Pericardium fibroblast (primary cell): Measurements from ENCODE around the gene ZNF416. TPM values are rescaled to one million over a fixed set of nuclear protein-coding genes. Genes with fewer than 3 reads are reported as not detected.

Experiments used
- total RNA-seq: library from RNA; depleted of rRNA; stranded (reverse); fragments of >200 nt; gene quantifications from 2 replicates; pipeline ENCODE4 v1.2.3, GENCODE V29; 2015

The ZNF416 gene
- total RNA-seq = 5.5 and 6.6 TPM in 2 replicates

DNA sequence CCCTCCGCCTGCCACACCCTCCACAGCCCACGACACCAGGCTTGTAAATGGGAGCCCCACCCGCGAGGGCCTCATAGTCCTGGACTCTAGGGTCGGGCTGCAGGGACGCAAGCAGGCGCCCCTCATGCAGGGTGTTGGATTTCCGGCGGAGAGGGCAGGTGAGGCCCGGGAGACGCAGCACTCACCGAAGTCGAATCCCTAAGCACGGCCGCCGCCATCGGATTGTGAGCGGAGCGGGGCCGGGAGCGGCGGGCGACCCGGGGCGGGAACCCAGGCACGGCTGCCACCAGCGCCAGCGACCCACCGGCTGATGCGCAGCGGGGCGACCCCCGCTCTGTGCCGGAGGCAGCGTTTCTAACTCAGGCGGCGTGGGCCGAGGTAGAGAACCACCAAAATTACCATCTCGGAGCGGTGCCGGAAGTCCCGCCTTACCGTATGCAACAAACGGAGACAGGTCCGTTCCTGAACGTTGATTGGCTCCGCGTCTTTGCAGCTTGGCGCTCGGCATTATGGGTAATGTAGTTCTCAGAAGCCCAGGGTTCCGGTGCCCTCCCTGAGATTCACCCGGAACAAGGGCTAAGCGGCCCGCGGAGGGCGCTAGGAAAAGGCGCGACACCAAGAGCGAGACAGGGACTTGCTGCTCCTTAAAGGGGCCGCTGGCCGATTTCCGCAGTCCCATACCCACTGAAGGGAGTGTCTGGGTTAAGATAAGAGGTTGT lies at the start of gene ZNF416:
ZNF416 (minus strand) TSS at position 425 of the 719 bp plus-strand sequence; CDS start at position 218, 207 bp downstream.

DNA sequence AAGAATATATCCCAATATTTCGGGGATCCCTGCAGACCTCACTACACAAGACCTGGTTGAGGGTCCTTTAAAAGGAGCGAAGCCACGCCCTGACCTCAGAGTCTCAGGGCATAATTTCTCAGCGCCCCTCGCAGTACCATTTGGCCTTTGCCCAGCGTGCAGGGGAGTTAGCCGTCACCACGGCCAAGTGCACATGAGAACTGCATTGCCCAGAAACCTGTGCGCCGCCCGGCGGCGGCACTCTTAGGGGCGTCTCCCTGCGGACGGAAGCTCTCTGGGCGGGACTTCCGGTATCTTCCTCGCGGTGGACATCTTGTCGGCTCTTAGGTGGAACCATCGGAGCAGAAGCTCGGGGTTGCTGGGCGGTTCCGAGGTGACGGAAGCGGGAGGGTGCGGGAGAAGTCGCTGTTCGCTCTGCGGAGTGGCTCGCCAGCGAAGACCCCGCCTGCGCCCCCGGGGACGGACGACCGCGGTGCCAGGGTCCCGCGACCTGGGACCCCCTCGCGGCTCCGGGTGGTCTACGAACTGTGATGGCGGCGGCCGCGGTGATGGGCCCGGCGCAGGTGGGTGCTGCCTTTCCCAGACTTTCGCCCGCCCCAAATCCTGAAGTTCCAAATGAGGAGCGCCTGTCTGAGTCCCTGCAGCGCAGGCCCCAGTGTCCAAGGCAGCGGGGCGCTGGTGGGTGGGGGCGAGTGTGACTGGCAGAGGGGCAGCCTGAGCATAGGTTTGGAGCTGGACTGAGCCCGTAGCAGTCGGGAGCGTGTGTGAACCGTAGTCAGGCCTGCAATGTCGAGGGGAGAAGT lies 35.4 kb upstream of the ZNF416 start, which contains the start of gene ZNF134:
ZNF134 (plus strand) TSS at position 302 of the 803 bp plus-strand sequence. CDS start 5,227 bp downstream, outside the sequence.

DNA sequence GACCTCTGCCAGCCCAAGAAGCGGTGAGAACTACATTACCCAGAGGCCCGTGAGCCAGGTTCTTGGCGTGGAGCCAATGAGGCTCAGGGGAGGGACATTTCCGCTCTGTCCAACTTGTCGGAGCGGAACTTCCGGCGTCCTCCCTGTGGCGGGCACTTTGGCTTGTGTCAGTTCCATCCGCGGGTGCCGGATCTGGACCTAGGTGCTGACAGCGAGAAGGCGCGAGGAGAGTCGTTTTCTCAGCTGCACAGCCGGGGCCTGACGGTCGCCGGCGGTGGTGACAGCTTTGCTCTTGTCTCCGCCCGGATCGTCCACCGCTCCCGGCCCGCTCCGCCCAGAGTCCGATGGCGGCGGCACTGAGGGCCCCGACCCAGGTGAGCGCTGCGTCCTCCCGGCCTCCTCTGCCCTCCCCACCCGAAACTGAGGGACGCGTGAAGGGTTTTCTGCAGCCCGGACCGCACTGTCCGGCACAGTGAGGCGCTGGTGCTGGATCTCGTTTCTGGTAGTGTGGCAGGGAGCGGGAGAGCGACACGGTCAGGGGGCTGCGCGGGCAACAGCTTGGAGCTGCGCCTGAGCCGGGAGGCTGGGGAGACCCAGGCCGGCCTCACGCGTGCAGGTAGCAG lies 21.2 kb upstream of the ZNF416 start, which contains the start of gene ZNF530:
ZNF530 (plus strand) TSS at position 125 of the 623 bp plus-strand sequence. CDS start 4,461 bp downstream, outside the sequence.

DNA sequence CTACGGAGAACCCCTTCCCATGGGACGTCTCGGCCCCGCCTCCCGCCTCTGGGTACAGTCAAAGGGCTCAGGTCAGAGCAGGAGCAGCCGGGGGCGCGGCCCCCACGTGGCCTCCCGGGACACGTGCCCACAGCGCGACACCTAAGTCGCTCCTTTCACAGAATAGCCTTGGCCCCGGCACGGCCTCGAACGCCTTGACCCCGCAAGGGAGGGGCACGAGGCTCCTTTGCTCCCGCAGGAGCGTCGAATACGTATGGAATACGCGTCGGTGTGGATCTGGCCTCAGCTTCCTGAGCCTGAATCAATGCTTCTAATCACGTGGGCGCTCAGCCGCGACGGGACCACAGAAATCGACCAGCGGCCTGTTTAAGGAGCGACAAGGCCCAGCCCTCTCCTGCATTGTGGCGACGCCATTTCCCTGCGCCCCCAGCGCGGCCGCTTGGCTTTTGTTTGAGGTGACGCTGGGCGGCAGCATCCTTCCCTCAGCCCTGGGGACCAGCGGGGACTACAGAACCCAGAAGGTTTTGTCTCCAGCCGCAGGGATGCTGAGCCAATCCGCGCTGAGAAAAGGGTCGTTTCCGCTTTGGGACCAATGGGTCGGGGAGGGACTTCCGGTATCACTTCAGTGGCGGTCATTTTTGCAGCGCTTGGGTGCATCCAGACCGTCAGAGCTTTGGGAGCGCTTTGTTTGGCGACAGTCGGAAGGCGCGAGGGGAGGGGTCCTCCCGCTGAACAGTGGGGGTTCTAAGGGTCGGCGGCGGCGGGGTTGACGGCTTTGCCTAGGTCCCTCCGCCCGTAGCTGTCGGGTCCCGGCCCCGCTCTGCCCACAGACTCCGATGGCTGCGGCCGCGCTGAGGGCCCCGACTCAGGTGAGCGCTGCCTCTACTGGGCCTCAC lies 5.1 kb upstream of the ZNF416 start, which contains the start of gene ZIK1:
ZIK1 (plus strand) TSS at position 625 of the 896 bp plus-strand sequence; CDS start at position 837, 212 bp downstream.

DNA sequence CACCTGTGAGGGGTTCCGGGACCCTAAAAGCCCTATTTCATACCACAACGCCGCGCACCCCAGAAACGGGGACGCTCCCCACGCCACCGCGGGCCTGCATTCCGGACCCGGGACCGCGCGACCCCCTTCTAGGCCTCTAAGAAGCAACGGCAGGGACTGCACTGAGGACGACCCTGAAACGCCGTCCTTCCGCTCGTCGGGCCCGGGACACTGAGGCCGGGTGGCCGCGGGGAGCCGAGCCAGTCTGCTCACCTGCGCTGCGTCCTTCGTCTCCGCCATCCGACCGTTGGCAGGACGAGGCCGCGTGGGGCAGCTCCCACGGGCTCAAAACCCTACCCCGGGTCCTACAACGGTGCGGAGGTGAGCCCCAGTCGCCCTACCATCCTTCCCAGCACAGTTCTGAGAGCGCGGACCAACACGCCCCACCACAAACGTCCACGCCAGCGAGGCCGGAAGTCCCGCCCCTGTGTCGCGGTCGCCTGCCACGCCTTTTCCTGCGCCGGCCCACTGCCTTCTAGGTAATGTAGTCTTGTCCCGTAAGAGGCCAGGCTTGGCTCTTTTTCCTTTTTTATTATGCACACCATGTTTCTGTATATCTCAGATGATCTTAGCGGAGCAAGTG lies 19.2 kb downstream of the ZNF416 start, which contains the start of gene ZNF550:
ZNF550 (minus strand) TSS at position 460 of the 622 bp plus-strand sequence; CDS start at position 279, 181 bp downstream.

DNA sequence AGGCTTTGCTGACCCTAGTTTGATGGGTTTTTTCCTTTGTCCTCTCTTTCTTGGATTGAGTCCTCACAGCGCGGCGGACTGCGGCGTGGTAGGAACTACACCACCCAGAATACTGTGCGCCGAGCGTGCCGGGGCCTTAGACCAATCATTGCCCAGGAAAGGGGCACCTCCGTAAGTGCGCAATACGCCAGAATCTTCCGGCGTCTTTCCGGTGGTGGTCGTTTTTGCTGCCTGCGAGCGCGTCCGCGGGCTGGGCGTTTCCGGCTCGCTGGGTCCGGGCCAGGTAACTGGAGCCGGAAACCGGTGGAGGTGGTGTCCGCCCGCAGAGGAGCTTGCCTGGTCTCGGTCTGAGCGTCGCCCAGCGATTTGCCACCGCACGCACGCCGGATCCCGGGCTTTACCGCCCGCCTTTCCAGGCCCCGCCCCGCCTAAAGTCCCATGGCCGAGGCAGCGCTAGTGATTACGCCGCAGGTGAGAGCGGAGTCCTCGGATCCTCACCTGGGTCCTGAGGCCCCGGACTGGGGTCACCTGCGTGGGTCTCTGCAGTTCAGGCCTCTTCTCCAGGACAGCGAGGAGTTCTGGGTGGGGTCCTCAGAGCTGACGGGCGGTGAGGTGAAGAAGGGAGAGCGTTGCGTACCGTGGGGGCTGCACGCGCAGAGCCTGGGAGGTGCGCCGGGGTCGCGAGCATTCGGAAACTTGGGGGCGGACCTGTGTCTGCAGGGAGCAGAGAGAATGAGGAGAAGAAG lies 51.4 kb downstream of the ZNF416 start, which contains the start of gene ZNF549:
ZNF549 (plus strand) TSS at position 221 of the 746 bp plus-strand sequence; CDS start at position 439, 218 bp downstream.

Other genes starting within 250 kb of the ZNF416 start
- gene ZNF304, start 227.6 kb downstream of the ZNF416 start, total RNA-seq = 5.4 and 6.5 TPM in 2 replicates
- gene TRAPPC2B, start 215.4 kb downstream of the ZNF416 start, total RNA-seq = 25.3 and 28.2 TPM in 2 replicates
- 2.1 and 3.8 TPM in 2 replicates for gene ZNF547, start 215.4 kb downstream of the ZNF416 start, total RNA-seq
- 14.4 and 28.1 TPM in 2 replicates for gene ZNF548, start 189.1 kb downstream of the ZNF416 start, total RNA-seq
- gene ZNF17, start 167.8 kb downstream of the ZNF416 start, total RNA-seq = 1.9 and 4.3 TPM in 2 replicates
- 6.3 and 6.5 TPM in 2 replicates for gene ZNF749, start 143.6 kb downstream of the ZNF416 start, total RNA-seq
- 0.17 and 0.23 TPM in 2 replicates for gene VN1R1, start 121.8 kb downstream of the ZNF416 start, total RNA-seq
- 9.7 and 11.4 TPM in 2 replicates for gene ZNF772, start 101.3 kb downstream of the ZNF416 start, total RNA-seq
- gene ZNF419, start 91.2 kb downstream of the ZNF416 start, total RNA-seq = 7.6 and 9.6 TPM in 2 replicates
- gene ZNF773, start 79.0 kb downstream of the ZNF416 start, total RNA-seq = 7.7 and 10.4 TPM in 2 replicates
- 3.8 and 3.9 TPM in 2 replicates for gene ZNF549, start 51.6 kb downstream of the ZNF416 start, total RNA-seq
- 2.6 and 2.8 TPM in 2 replicates for gene ZNF550, start 19.0 kb downstream of the ZNF416 start, total RNA-seq
- gene ZIK1, start 5.2 kb upstream of the ZNF416 start, total RNA-seq = 7.2 and 8.1 TPM in 2 replicates
- gene ZNF530, start 21.0 kb upstream of the ZNF416 start, total RNA-seq = 4.0 and 4.2 TPM in 2 replicates
- 18.7 and 20.1 TPM in 2 replicates for gene ZNF134, start 35.3 kb upstream of the ZNF416 start, total RNA-seq
- gene ZNF211, start 54.3 kb upstream of the ZNF416 start, total RNA-seq = 6.0 and 7.7 TPM in 2 replicates
- gene ZSCAN4, start 90.0 kb upstream of the ZNF416 start, total RNA-seq = not detected in 2 replicates
- gene ZNF551, start 103.1 kb upstream of the ZNF416 start, total RNA-seq = 5.8 and 14.0 TPM in 2 replicates
- gene ZNF154, start 130.3 kb upstream of the ZNF416 start, total RNA-seq = 2.3 and 4.3 TPM in 2 replicates
- 6.2 and 7.0 TPM in 2 replicates for gene ZNF671, start 148.7 kb upstream of the ZNF416 start, total RNA-seq
- 4.7 and 9.1 TPM in 2 replicates for gene ZNF776, start 167.9 kb upstream of the ZNF416 start, total RNA-seq
- 4.7 and 12.6 TPM in 2 replicates for gene ZNF586, start 190.8 kb upstream of the ZNF416 start, total RNA-seq
- gene ZNF552, start 236.0 kb upstream of the ZNF416 start, total RNA-seq = 0.85 and 2.6 TPM in 2 replicates